ENCODE results near the gene GREM2.

Gene GREM2

GRCh38 chr1:240496941-240497340 is 115.0 kb downstream of the GREM2 start:
- DNase-seq: no peak

GRCh38 chr1:240496356-240496755 is 115.6 kb downstream of the GREM2 start:
- DNase-seq: no peak

GRCh38 chr1:240495601-240496000 is 116.4 kb downstream of the GREM2 start:
- DNase-seq: no peak

GRCh38 chr1:240492832-240493440 is 119.0 kb downstream of the GREM2 start:
- DNase-seq: no peak

- no peak for DNase-seq
Measured at GRCh38 chr1:240491796-240492195, 120.2 kb downstream of the GREM2 start.

GRCh38 chr1:240491156-240491555 is 120.8 kb downstream of the GREM2 start:
- DNase-seq: peak in 1 of 2 experiments; percentile 3

GRCh38 chr1:240487493-240487892 is 124.5 kb downstream of the GREM2 start:
- no peak for DNase-seq

- no peak for DNase-seq
Measured at GRCh38 chr1:240486611-240487010, 125.3 kb downstream of the GREM2 start.

- no peak for DNase-seq
Measured at GRCh38 chr1:240484804-240485443, 127.0 kb downstream of the GREM2 start.

GRCh38 chr1:240478536-240478935 is 133.4 kb downstream of the GREM2 start:
- DNase-seq: no peak

GRCh38 chr1:240475832-240476231 is 136.1 kb downstream of the GREM2 start:
- DNase-seq: no peak

GRCh38 chr1:240474133-240474614 is 137.8 kb downstream of the GREM2 start:
- DNase-seq: no peak

- DNase-seq: no peak
Measured at GRCh38 chr1:240468656-240469055, 143.3 kb downstream of the GREM2 start.

- DNase-seq: no peak
Measured at GRCh38 chr1:240467895-240468294, 144.1 kb downstream of the GREM2 start.

- no peak for DNase-seq
Measured at GRCh38 chr1:240466509-240466908, 145.4 kb downstream of the GREM2 start.

- DNase-seq: no peak
Measured at GRCh38 chr1:240465531-240465940, 146.4 kb downstream of the GREM2 start.

- DNase-seq: no peak
Measured at GRCh38 chr1:240464099-240464498, 147.9 kb downstream of the GREM2 start.

- no peak for DNase-seq
Measured at GRCh38 chr1:240462766-240463395, 149.1 kb downstream of the GREM2 start.

- no peak for DNase-seq
Measured at GRCh38 chr1:240462277-240462676, 149.7 kb downstream of the GREM2 start.

GRCh38 chr1:240457203-240457602 is 154.8 kb downstream of the GREM2 start:
- no peak for DNase-seq

GRCh38 chr1:240455228-240455821 is 156.6 kb downstream of the GREM2 start:
- no peak for DNase-seq

GRCh38 chr1:240445369-240445768 is 166.6 kb downstream of the GREM2 start:
- DNase-seq: no peak

GRCh38 chr1:240441669-240442068 is 170.3 kb downstream of the GREM2 start:
- DNase-seq: no peak
